ENCODE results near the gene FLYWCH1. TPM values are rescaled to one million over a fixed set of nuclear protein-coding genes. Genes with fewer than 3 reads are reported as not detected.

FLYWCH1 gene
- total RNA-seq, 2 donors from 2014 or later: 18.5 to 28.4 TPM

DNA sequence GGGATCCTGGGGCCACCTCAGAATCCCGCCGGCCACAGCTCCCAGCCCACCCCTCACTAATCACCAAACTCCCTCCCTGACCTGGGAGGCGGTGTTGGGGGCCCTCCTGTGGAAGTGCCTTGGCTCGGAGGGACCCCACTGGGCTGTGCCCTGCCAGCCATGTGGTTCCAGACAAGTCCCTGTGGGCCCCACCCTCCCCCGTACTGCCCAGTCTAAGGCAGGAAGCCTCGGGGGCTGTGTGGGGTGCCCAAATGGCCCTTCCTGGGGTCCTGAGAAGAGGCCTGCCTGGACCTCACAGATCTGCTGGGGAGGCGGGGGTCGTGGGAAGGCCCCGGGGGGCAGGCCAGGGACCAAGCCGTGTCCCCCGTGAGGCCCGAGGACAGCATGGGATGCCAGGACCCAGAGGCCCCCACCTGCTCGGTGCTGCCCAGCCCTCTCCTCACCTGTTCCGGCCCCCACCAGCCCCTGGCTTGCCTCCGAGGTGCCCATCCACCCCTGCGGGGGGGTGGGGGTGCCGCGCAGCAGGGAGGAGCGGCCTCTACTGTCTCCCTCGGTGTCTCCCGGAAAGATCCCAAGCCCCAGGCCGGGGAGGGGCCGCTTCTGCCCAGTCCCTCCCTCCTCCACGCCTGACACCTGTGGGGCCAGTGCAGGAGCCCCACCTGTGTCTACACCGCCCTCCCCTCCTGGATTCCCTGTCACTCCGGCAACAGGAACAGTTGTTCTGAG is 43.1 kb downstream of the FLYWCH1 start:
- intact Hi-C loops (cut with DNase I): no loop called here
- no peak overlapping the region for H3K9ac ChIP-seq (ENCODE audit: low read depth in 2 of 2, low read length in 2 of 2)
- H3K9me3 ChIP-seq: no peaks in the 10 kb centered on the region
- DNase-seq: peak; percentile 60
- H3K4me1 ChIP-seq: peaks cover 5% of the 10 kb centered on the region
- no peaks in the 10 kb centered on the region for H3K36me3 ChIP-seq
- TF ChIP-seq, protein P1, sequence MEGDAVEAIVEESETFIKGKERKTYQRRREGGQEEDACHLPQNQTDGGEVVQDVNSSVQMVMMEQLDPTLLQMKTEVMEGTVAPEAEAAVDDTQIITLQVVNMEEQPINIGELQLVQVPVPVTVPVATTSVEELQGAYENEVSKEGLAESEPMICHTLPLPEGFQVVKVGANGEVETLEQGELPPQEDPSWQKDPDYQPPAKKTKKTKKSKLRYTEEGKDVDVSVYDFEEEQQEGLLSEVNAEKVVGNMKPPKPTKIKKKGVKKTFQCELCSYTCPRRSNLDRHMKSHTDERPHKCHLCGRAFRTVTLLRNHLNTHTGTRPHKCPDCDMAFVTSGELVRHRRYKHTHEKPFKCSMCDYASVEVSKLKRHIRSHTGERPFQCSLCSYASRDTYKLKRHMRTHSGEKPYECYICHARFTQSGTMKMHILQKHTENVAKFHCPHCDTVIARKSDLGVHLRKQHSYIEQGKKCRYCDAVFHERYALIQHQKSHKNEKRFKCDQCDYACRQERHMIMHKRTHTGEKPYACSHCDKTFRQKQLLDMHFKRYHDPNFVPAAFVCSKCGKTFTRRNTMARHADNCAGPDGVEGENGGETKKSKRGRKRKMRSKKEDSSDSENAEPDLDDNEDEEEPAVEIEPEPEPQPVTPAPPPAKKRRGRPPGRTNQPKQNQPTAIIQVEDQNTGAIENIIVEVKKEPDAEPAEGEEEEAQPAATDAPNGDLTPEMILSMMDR (IDR thresholded peaks at IDR 0.05): no peak
- H3K27ac ChIP-seq: no peak overlapping the region
- peak overlapping the region; percentile 24 for H3K4me3 ChIP-seq
- H3K27me3 ChIP-seq: no peaks in the 10 kb centered on the region

DNA sequence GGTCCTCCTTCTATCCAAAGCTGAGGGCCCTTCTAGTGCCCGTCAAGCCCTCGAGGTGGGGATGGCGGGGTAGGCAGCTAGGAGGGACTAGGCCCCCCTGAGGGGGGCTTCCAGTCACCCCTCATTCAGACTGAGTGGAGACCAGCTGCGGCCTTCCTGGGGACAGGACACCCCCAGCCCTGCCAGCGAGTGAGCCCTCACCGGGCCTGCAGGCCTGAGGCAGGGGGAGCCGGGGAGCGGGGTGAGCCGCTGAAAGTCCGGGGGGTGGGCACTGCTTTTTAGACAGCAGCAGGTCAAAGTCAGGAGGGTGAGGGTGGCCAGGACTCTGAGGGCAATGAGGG is 43.7 kb downstream of the FLYWCH1 start:
- Histone ChIP-seq H3K4me1 (peaks cover 5% of the 10 kb centered on the region), H3K27me3 (no peaks in the 10 kb centered on the region), H3K36me3 (no peaks in the 10 kb centered on the region), H3K4me3 (no peak overlapping the region), H3K27ac (peak overlapping the region; percentile 22), H3K9ac (ENCODE audit: low read depth in 2 of 2, low read length in 2 of 2) (no peak overlapping the region), H3K9me3 (no peaks in the 10 kb centered on the region)
- TF ChIP-seq, protein P1 (IDR thresholded peaks at IDR 0.05): no peak
- no peak for DNase-seq
- intact Hi-C loops (cut with DNase I): no loop called here

DNA sequence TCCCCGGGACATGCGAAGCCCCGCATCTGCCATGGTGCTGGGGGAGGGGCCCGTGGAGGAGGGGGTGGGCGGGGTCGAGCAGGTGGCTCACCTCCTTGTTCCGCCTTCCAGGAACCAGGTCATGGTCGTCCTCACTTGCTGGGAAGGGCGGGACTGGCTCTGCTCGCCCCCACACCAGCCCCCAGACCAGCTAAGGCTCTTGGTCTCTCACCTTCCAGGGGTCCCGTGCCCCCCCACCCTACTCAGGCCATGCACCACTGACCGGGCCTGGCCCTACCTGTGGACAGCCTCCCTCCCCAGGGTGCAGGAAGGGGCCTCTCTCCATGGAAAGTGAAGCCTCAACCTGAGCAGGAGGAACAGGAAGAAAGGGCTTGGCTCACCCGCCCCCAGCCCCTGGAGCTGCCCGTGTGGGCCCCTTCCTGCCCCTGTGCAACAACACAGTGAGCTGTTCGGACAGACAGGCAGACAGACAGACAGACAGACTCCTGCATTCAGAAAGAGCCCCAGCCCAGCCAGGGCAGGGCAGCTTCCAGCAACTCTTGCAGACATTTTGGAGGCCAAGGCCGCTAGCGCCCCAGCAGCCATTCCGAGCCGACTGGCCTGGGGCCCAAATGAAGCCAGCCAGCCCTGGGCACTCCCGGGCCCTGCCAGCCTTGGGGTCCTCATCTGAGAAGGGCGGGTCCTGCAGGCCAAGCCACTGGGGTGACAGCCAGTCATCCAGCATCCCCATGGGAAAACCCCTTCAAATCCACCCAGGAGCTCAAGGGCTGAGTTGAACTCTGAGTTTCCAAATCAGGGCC is 44.2 kb downstream of the FLYWCH1 start:
- H3K4me3 ChIP-seq: no peak overlapping the region
- DNase-seq: no peak
- H3K36me3 ChIP-seq: no peaks in the 10 kb centered on the region
- TF ChIP-seq, protein P1 (IDR thresholded peaks at IDR 0.05): no peak
- H3K27me3 ChIP-seq: no peaks in the 10 kb centered on the region
- H3K9ac ChIP-seq (ENCODE audit: low read depth in 2 of 2, low read length in 2 of 2): no peak overlapping the region
- intact Hi-C loops (cut with DNase I): no loop called here
- H3K27ac ChIP-seq: no peak overlapping the region
- H3K9me3 ChIP-seq: no peaks in the 10 kb centered on the region
- peaks cover 5% of the 10 kb centered on the region for H3K4me1 ChIP-seq

DNA sequence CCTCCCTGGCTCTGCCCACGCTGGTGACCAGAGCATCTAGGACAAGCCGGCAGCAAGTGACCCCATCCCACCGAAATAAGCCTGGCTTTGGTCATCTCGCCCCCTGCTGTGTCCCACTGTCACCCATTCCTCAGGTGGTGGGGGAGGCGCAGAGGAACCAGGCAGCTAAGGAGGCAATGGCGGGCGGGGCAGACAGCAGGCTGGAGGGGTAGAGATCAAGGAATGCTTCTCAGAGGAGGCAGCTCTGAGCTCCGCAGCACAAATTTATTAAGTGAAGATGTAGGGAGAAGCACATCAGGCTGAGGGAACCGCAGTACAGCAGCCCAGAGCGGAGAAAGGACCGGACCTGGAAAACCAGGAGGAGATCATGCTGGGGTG is 44.8 kb downstream of the FLYWCH1 start:
- TF ChIP-seq, protein P1 (IDR thresholded peaks at IDR 0.05): no peak
- Histone ChIP-seq H3K27ac (no peak overlapping the region), H3K4me1 (peaks cover 5% of the 10 kb centered on the region), H3K27me3 (peaks cover 1% of the 10 kb centered on the region), H3K9me3 (no peaks in the 10 kb centered on the region), H3K4me3 (no peak overlapping the region), H3K36me3 (no peaks in the 10 kb centered on the region), H3K9ac (ENCODE audit: low read depth in 2 of 2, low read length in 2 of 2) (no peak overlapping the region)
- no peak for DNase-seq
- intact Hi-C loops (cut with DNase I): no loop called here

DNA sequence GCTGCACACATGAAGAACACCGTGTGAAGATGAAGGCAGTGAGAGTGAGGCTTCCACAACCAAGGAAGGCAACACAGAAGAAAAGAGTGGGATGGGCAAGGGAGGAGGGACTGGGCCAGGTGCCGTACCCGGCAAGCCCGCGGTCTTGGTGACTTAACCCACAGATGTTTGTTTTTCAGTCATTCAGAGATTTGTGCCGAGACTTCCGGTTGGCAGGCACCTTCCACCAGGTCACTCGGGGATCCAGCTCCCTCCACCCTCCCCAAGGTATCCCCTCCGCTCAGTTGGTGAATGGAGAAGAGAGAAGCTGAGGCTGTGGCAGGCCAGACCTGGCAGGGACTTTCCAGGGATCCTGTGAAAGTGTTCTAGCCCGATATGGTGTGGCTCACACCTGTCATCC is 47.5 kb downstream of the FLYWCH1 start:
- DNase-seq: no peak
- intact Hi-C loops (cut with DNase I): no loop called here
- Histone ChIP-seq H3K27ac (no peak overlapping the region), H3K9me3 (no peaks in the 10 kb centered on the region), H3K36me3 (no peaks in the 10 kb centered on the region), H3K27me3 (peaks cover 27% of the 10 kb centered on the region), H3K4me3 (no peak overlapping the region), H3K9ac (ENCODE audit: low read depth in 2 of 2, low read length in 2 of 2) (no peak overlapping the region), H3K4me1 (peaks cover 16% of the 10 kb centered on the region)
- TF ChIP-seq, protein P1 (IDR thresholded peaks at IDR 0.05): no peak

Data from colonic mucosa (tissue), 4 donors.